ENCODE results near the gene DCTD.

DNA sequence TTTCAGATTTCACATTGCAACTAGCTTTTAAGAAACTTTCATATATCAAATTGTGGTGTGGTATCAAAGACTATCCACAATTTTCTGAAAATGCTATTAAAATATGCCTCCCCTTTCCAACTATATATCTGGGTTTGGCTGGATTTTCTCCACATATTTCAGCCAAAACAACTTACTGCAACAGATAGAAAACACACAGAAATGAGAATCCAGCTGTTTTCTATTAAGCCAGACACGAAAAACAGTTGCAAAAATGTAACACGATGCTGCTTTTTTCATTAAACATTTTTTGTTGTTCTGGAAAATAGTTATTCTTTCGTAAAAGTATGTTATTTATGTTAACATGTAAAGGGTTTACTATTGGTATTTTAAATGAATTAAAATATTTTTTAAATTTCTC, 33.1 kb downstream of the DCTD start:
- TF ChIP-seq CTCF (IDR thresholded peaks at IDR 0.05; ENCODE audit: low read length) (no peak), EZH2 (optimal IDR thresholded peaks at IDR 0.05; ENCODE audit: low read depth, low read length) (no peak), EZH2phosphoT487 (IDR thresholded peaks at IDR 0.05; ENCODE audit: low read length) (no peak)

All from MM.1S (cell line).